T-helper 2 cell treated with Interferon-gamma antibody and Interleukin-4, amounts not matched to agents 5 μg/mL and 100 μg/mL, for 36 hours (primary cell): ENCODE measurements around the gene PKP3.

Experiments
- DNase-seq: peaks from one replicate; pipeline ENCODE4 v3.0.0; 2021; ENCODE audit warnings: low spot score
- H3K27ac Mint-ChIP-seq: one replicate; pipeline ENCODE4 v1.8.0; 2021; ENCODE audit warnings: mild to moderate bottlenecking, mixed read lengths
- H3K27me3 Mint-ChIP-seq: one replicate; pipeline ENCODE4 v1.8.0; 2021; ENCODE audit warnings: low read depth, mixed read lengths
- H3K36me3 Mint-ChIP-seq: one replicate; pipeline ENCODE4 v1.8.0; 2021; ENCODE audit warnings: low read depth, mixed read lengths
- H3K4me1 Mint-ChIP-seq: one replicate; pipeline ENCODE4 v1.8.0; 2021; ENCODE audit warnings: low read depth, mixed read lengths
- H3K4me3 Mint-ChIP-seq: one replicate; pipeline ENCODE4 v1.8.0; 2022; ENCODE audit warnings: mild to moderate bottlenecking, moderate library complexity, mixed read lengths
- H3K9me3 Mint-ChIP-seq: one replicate; pipeline ENCODE4 v1.8.0; 2021; ENCODE audit warnings: mixed read lengths

The PKP3 gene

DNA sequence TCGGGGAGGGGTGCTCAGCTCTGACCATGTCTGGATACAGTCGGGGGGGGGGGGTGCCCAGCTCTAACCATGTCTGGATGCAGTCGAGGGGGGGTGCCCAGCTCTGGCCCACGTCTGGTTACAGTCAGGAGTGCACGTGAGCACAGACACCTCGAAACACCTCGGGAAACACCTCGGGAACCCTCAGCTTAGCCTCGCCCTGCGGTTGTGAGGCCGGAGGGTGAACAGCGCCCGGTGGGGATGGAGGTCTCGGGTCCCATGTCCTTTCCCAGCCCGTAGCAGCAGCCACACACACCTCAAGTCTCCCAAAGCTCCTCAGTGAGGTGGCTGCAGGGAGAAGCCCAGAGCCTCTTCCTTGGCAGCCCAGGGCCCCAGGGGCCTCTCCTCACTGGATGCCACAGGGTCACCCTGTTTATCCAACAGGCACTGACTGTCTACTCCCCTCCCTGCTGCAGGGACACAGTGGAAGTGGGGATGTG, 18.7 kb downstream of the PKP3 start:
- peaks cover 4% of the 10 kb centered on the region for H3K36me3 Mint-ChIP-seq
- no peaks in the 10 kb centered on the region for H3K27me3 Mint-ChIP-seq
- peaks cover 28% of the 10 kb centered on the region for H3K4me1 Mint-ChIP-seq
- H3K27ac Mint-ChIP-seq = no peak overlapping the region
- H3K9me3 Mint-ChIP-seq = no peaks in the 10 kb centered on the region
- peak overlapping the region; percentile 85 for H3K4me3 Mint-ChIP-seq
- no peak for DNase-seq

GRCh38 chr11:413120-414081, 19.4 kb downstream of the PKP3 start:
- no peak for DNase-seq
- Mint-ChIP-seq H3K4me3 (peak overlapping the region; percentile 85), H3K36me3 (peaks cover 4% of the 10 kb centered on the region), H3K4me1 (peaks cover 28% of the 10 kb centered on the region), H3K27ac (peak overlapping the region; percentile 53), H3K9me3 (no peaks in the 10 kb centered on the region), H3K27me3 (no peaks in the 10 kb centered on the region)

- peak overlapping the region; percentile 90 for H3K27ac Mint-ChIP-seq
- no peaks in the 10 kb centered on the region for H3K27me3 Mint-ChIP-seq
- no peak for DNase-seq
- peaks cover 28% of the 10 kb centered on the region for H3K4me1 Mint-ChIP-seq
- peak overlapping the region; percentile 98 for H3K4me3 Mint-ChIP-seq
- H3K36me3 Mint-ChIP-seq = peaks cover 4% of the 10 kb centered on the region
- no peaks in the 10 kb centered on the region for H3K9me3 Mint-ChIP-seq
These were observed 20.4 kb downstream of the PKP3 start for GRCh38 chr11:414318-414857.

DNA sequence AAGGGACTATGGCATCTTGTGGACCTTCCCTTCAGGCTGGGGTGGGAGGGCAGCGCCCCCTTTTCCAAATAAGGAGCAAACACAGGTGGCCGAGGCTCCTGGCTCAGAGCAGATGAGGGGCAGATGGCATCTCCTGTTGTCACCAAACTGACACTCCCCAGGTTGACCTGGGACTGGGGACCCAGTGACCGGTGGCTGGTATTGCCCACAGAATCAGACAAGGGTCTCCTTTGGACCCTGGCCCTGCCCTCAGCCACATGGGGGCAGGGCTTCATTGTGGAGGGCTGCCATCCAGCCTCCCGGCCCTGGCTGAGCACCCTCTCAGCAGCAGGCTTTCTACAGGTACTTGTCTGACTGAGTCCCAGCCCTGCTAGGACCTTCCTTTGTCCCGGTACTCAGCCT, 21.6 kb downstream of the PKP3 start:
- Mint-ChIP-seq H3K27me3 (no peaks in the 10 kb centered on the region), H3K9me3 (no peaks in the 10 kb centered on the region), H3K4me3 (peak overlapping the region; percentile 98), H3K27ac (peak overlapping the region; percentile 90), H3K4me1 (peaks cover 28% of the 10 kb centered on the region), H3K36me3 (peaks cover 4% of the 10 kb centered on the region)
- no peak for DNase-seq

DNA sequence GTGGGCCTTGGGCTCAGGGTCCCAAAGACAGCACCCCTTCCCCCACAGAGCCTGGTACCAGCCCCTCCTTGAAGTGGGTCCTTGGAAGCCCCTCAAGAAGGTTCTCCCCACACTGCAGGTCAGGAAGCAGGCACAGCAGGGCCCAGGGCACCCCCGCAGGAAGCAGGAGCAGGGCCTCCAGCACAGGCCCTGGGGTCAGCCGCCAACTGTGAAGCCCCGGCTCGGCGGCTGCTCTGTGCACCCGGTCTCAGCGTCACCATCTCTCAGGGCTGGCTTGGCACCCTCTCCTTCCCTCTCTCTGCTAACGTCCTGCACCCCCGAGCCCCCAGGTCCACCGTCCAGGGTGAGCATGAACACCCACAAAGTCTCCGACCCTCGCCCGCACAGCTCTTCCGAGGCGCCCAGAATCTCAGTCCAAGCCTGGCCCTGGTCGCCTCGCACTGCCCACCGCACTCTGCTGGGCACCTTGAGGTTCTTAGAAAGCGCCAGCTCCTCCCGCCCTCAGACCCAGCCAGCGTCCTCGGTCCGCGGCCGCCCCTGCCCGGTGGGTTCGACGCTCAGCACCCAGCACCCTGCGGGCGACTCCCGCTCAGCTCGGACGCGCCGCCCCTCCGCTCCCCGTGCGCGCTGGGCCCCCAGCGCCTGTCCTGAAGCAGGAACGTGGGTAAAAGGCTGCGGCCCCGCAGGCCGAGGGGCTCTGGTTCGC, 22.2 kb downstream of the PKP3 start:
- no peaks in the 10 kb centered on the region for H3K27me3 Mint-ChIP-seq
- H3K36me3 Mint-ChIP-seq = peaks cover 4% of the 10 kb centered on the region
- peak overlapping the region; percentile 98 for H3K4me3 Mint-ChIP-seq
- DNase-seq = no peak
- H3K9me3 Mint-ChIP-seq = no peaks in the 10 kb centered on the region
- H3K4me1 Mint-ChIP-seq = peaks cover 28% of the 10 kb centered on the region
- peak overlapping the region; percentile 90 for H3K27ac Mint-ChIP-seq

DNA sequence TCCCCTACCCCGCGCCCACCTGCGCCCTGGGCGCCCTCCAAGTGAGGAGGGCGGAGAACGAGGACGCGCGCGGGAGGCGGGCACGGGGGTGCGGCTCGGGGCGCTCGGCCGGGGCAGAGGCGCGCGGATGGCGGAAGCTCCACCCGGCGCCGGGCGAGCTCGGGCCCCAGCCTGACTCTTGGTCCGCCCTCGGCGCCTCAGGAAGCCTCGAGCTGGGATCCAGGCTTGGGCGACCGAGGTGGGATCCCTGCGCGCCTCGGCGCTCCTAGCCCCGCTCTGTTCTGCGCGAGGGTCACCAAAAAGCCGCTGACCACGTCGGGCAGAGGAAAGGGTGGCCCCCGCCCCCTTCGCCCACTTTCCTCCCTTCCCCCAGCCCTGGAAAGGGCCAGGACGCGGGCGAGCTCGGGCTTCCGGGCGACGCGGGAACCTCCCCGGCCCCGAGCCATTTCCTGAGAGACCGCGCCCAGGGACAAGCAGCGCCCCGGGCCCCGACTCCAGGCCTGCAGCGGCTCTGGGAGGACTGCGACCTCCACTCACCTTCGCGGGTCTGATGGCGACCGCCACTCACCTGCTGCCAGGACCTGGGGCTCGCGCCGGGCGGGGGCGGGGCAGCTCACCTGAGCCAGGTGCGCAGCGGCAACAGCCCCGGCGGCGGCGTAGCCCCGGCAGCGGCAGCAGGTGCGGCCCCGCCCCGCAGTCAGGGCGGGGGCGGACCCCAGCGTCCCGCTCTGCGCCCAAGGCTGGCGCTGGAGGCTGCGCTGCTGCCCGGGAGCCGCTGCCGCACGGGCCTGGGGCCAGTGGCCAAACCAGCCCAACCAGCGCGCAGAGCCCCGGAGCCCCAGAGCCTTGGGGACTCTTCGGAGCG, 23.0 kb downstream of the PKP3 start:
- peaks cover 28% of the 10 kb centered on the region for H3K4me1 Mint-ChIP-seq
- peak; percentile 57 for DNase-seq
- no peaks in the 10 kb centered on the region for H3K27me3 Mint-ChIP-seq
- H3K9me3 Mint-ChIP-seq = no peaks in the 10 kb centered on the region
- peak overlapping the region; percentile 98 for H3K4me3 Mint-ChIP-seq
- H3K36me3 Mint-ChIP-seq = peaks cover 5% of the 10 kb centered on the region
- H3K27ac Mint-ChIP-seq = peak overlapping the region; percentile 90

GRCh38 chr11:417652-418342, 23.8 kb downstream of the PKP3 start:
- DNase-seq = no peak
- Mint-ChIP-seq H3K9me3 (no peaks in the 10 kb centered on the region), H3K27ac (peak overlapping the region; percentile 49), H3K4me1 (peaks cover 28% of the 10 kb centered on the region), H3K4me3 (peak overlapping the region; percentile 74), H3K36me3 (peaks cover 7% of the 10 kb centered on the region), H3K27me3 (no peaks in the 10 kb centered on the region)

DNA sequence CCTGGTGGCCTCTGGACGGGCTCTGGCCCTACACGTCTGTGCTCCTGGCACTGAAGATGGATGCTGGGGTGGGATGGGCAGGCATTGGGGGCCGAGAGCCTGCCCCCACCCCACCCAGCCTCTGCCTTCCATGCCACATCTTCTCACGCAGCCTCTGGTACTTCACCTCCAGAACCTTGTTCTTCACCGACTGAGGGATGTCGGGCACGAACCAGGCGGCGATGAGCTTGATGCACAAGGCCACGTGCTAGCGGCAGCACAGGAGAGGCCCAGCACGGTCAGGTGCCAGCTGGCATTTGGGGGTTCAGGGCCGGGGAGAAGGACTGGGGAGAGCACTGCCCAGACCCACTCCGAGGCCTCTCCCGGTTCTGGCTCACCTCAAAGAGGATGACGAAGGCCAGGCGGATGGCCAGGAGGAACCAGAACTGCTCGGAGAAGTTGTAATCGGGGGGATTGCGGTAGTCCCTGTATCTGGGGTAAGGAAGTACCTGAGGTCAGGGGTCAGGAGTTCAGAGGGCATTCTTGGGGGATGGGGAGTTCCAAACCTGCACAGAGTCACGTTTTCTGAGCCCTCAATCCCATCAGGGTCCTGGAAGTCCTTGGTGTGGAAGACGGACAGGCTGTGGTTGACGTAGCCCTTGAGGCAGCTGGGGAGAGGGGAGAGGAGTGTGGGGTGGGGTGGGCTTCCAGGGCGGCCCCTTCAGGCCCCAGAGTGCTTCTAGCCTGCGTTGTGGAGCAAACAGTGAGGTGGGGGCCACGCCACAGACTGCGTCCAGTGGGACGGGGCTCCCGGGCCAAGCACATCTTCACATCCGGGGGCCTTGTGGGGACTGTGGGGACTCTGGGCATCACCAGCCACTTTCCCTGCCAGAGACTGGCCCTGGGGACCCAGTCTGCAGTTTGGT, 24.6 kb downstream of the PKP3 start:
- Mint-ChIP-seq H3K4me1 (peaks cover 23% of the 10 kb centered on the region), H3K9me3 (no peaks in the 10 kb centered on the region), H3K4me3 (peak overlapping the region; percentile 4), H3K27me3 (no peaks in the 10 kb centered on the region), H3K36me3 (peaks cover 9% of the 10 kb centered on the region), H3K27ac (peak overlapping the region; percentile 41)
- DNase-seq = no peak

DNA sequence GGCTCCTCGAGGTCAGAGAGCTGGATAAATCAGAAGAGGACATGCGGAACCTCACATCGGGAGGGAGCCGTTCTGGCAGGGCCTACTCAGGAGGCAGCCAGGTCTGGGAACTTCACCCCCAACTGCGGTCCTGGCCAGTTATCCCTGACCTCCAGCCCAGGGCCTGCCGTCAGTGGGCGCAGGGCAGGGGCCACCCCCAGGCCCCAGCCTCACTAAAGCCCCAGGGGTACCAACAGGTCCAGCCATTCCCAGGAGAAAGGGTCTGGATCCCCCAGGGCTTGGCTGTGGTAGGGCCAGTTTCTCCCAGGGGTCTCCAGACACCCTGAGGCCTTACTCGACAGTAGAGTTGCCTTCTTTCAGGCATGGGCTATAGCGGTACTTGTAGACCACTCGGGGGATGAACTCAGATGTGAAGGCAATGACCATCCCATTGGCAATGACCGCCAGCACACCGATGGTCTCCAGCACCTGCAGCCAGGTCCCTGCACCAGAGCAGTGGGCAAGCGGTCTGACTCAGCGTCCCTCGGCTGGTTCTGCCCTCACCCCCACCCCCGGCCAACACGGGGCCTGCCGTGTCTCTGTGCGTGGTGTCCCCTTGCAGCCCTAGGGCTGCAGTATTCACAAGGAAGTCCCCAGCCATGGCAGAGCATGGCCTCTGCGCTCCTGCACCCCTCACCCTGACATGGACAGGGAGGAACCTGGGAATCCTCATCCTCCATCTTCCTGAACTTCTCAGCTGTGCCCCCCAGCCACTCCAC, 25.4 kb downstream of the PKP3 start:
- no peaks in the 10 kb centered on the region for H3K27me3 Mint-ChIP-seq
- H3K4me3 Mint-ChIP-seq = no peak overlapping the region

GRCh38 chr11:420054-420910, 26.3 kb downstream of the PKP3 start:
- peaks cover 14% of the 10 kb centered on the region for H3K4me1 Mint-ChIP-seq
- H3K27ac Mint-ChIP-seq = no peak overlapping the region
- no peaks in the 10 kb centered on the region for H3K27me3 Mint-ChIP-seq
- DNase-seq = no peak
- peaks cover 12% of the 10 kb centered on the region for H3K36me3 Mint-ChIP-seq
- no peak overlapping the region for H3K4me3 Mint-ChIP-seq
- no peaks in the 10 kb centered on the region for H3K9me3 Mint-ChIP-seq

More for the DNA sequence above, 25.4 kb downstream of the PKP3 start:
- Mint-ChIP-seq H3K9me3 (no peaks in the 10 kb centered on the region), H3K36me3 (peaks cover 8% of the 10 kb centered on the region), H3K4me1 (peaks cover 21% of the 10 kb centered on the region), H3K27ac (no peak overlapping the region)
- DNase-seq = no peak

DNA sequence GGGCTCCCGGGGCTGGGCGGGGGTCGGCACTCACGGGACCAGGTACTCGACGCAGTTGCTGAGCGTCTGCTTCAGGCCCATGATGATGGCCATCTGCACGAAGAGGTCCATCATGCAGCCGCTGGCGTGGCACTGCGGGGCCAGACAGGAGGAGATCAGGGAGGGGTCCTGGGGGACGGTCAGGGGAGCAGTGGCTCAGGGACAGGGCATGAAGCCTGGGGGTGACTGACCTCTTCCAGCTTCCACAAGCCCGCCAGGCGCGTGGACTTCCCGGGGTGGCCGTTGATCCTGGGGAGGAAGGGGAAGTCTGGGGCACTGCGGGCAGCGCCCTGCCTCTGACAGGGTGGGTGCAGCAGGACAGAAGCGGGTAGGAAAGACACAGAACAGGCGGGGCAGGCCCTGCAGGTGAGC, 26.9 kb downstream of the PKP3 start:
- Mint-ChIP-seq H3K27ac (no peak overlapping the region), H3K4me1 (peaks cover 8% of the 10 kb centered on the region), H3K27me3 (no peaks in the 10 kb centered on the region), H3K9me3 (no peaks in the 10 kb centered on the region), H3K4me3 (no peak overlapping the region), H3K36me3 (peaks cover 14% of the 10 kb centered on the region)
- DNase-seq = no peak
